Tibial artery (tissue), 4 donors: ENCODE data around the gene PRKCI.

Experiments used
- DNase-seq, 2 donors: peaks; one replicate each; pipeline ENCODE4 v3.0.0-alpha.2; 2019
- H3K27ac ChIP-seq, 2 donors: fragments of 200-600 bp; sonication (generic) in 1 of 2; 1 replicate in 1 of 2; 2 replicates in 1 of 2; pipeline ENCODE4 v1.5.1; 2018 to 2019; ENCODE audit warnings: mild to moderate bottlenecking in 1 of 2
- H3K27me3 ChIP-seq, 2 donors: fragments of 200-600 bp; sonication (generic) in 1 of 2; one replicate each; pipeline versions ENCODE4 v1.5.1 to v1.6.0; 2016 to 2019
- H3K36me3 ChIP-seq, 3 donors: fragments of 200-600 bp; sonication (generic) in 2 of 3; one replicate each; pipeline ENCODE4 v1.5.1; 2016 to 2019; ENCODE audit warnings: mild to moderate bottlenecking in 2 of 3
- H3K4me1 ChIP-seq, 4 donors: fragments of 200-600 bp; sonication (generic) in 2 of 4; 1 replicate in 3 of 4; 2 replicates in 1 of 4; pipeline ENCODE4 v1.5.1; 2016 to 2019
- H3K4me3 ChIP-seq, 2 donors: fragments of 200-600 bp; sonication (generic) in 1 of 2; 1 replicate in 1 of 2; 2 replicates in 1 of 2; pipeline ENCODE4 v1.5.1; 2018 to 2019; ENCODE audit warnings: mild to moderate bottlenecking in 2 of 2
- H3K9me3 ChIP-seq, 3 donors: fragments of 200-600 bp; sonication (generic) in 1 of 3; one replicate each; pipeline ENCODE4 v1.5.1; 2016 to 2019
- intact Hi-C: fragments of 100-400 bp; cut with DNase I; formaldehyde crosslinking; loops from one replicate; pipeline ENCODE4 v1.15.0; 2023; ENCODE audit warnings: low total_unique reads
- TF ChIP-seq, protein P1 (sequence below), 2 experiments: fragments of 200-600 bp in 1 of 2; fragments of 450-650 bp in 1 of 2; IDR thresholded peaks; one replicate each; pipeline ENCODE4 v1.5.1; 2017 to 2019; ENCODE audit warnings: antibody characterized with exemption in 2 of 2, mild to moderate bottlenecking in 1 of 2, moderate library complexity in 1 of 2

PRKCI gene

GRCh38 chr3:170240142-170240541, 17.9 kb downstream of the PRKCI start:
- H3K27me3 ChIP-seq = no peaks in the 10 kb centered on the region
- no peak for DNase-seq
- intact Hi-C loops = no loop called here
- no peak overlapping the region for H3K4me3 ChIP-seq
- no peak overlapping the region for H3K27ac ChIP-seq
- H3K9me3 ChIP-seq = no peaks in the 10 kb centered on the region
- no peaks in the 10 kb centered on the region for H3K4me1 ChIP-seq
- TF ChIP-seq, protein P1, sequence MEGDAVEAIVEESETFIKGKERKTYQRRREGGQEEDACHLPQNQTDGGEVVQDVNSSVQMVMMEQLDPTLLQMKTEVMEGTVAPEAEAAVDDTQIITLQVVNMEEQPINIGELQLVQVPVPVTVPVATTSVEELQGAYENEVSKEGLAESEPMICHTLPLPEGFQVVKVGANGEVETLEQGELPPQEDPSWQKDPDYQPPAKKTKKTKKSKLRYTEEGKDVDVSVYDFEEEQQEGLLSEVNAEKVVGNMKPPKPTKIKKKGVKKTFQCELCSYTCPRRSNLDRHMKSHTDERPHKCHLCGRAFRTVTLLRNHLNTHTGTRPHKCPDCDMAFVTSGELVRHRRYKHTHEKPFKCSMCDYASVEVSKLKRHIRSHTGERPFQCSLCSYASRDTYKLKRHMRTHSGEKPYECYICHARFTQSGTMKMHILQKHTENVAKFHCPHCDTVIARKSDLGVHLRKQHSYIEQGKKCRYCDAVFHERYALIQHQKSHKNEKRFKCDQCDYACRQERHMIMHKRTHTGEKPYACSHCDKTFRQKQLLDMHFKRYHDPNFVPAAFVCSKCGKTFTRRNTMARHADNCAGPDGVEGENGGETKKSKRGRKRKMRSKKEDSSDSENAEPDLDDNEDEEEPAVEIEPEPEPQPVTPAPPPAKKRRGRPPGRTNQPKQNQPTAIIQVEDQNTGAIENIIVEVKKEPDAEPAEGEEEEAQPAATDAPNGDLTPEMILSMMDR (IDR thresholded peaks at IDR 0.05) = no peak
- H3K36me3 ChIP-seq = peaks cover 24 to 42% (median 37%) of the 10 kb centered on the region in 3 donors

GRCh38 chr3:170240671-170241070, 18.4 kb downstream of the PRKCI start:
- no peak for DNase-seq
- Histone ChIP-seq H3K4me3 (no peak overlapping the region), H3K36me3 (peaks cover 24 to 39% (median 34%) of the 10 kb centered on the region in 3 donors), H3K27ac (no peak overlapping the region), H3K9me3 (no peaks in the 10 kb centered on the region), H3K27me3 (no peaks in the 10 kb centered on the region), H3K4me1 (no peaks in the 10 kb centered on the region)
- TF ChIP-seq, protein P1 (IDR thresholded peaks at IDR 0.05) = no peak
- intact Hi-C loops = no loop called here

- intact Hi-C loops = no loop called here
- H3K27ac ChIP-seq = no peak overlapping the region
Measured at GRCh38 chr3:170244576-170244975, 22.4 kb downstream of the PRKCI start.

DNA sequence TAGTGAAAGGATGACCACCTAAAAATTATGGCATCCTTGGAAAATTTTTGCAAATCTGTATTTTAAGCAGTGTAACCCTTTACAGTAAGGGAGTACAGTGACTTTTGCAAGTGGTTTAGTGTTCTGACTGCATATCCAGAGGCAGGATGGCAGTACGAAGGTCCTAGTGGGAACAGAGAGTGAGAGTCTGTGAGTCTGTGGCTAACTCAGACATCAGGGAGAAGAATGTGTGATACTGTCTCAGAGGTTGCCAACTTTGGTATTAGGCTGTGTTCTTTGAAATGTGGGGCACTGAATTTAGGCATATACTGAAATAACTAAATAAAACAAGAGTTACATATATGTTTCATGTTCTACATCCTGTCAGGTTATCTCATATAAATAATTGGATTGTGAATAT, 25.7 kb downstream of the PRKCI start:
- H3K36me3 ChIP-seq = peaks cover 4 to 16% (median 16%) of the 10 kb centered on the region in 3 donors
- intact Hi-C loops = no loop called here
- no peak for DNase-seq
- no peaks in the 10 kb centered on the region for H3K27me3 ChIP-seq
- H3K27ac ChIP-seq = no peak overlapping the region
- H3K4me3 ChIP-seq = no peak overlapping the region
- TF ChIP-seq, protein P1 (IDR thresholded peaks at IDR 0.05) = no peak
- no peaks in the 10 kb centered on the region for H3K9me3 ChIP-seq
- H3K4me1 ChIP-seq = no peaks in the 10 kb centered on the region

More at GRCh38 chr3:170244576-170244975, 22.4 kb downstream of the PRKCI start:
- H3K36me3 ChIP-seq = peaks cover 8 to 23% (median 19%) of the 10 kb centered on the region in 3 donors
- H3K4me3 ChIP-seq = no peak overlapping the region
- H3K9me3 ChIP-seq = no peaks in the 10 kb centered on the region
- H3K27me3 ChIP-seq = no peaks in the 10 kb centered on the region
- TF ChIP-seq, protein P1 (IDR thresholded peaks at IDR 0.05) = no peak
- no peaks in the 10 kb centered on the region for H3K4me1 ChIP-seq
- no peak for DNase-seq

DNA sequence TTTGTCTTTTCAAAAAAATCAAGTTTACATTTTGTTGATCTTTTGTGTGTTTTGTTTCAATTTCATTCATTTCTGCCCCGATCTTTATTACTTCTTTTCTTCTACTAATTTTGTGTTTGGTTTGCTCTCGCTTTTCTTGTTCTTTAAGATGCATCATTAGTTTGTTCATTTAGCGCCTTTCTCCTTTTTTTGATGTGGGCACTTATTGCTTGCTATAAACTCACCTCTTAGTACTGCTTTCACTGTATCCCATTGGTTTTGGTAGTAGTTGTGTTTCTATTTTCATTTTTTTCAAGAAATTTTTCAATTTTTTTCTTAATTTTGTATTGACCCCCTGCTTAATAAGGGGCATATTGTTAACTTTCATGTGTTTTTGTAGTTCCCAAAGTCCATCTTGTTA, 34.4 kb downstream of the PRKCI start:
- DNase-seq = no peak
- peaks cover 0 to 3% (median 0%) of the 10 kb centered on the region in 3 donors for H3K9me3 ChIP-seq
- H3K27ac ChIP-seq = no peak overlapping the region
- no peak overlapping the region for H3K4me3 ChIP-seq
- peaks cover 16 to 25% (median 16%) of the 10 kb centered on the region in 3 donors for H3K36me3 ChIP-seq
- H3K4me1 ChIP-seq = no peaks in the 10 kb centered on the region
- TF ChIP-seq, protein P1 (IDR thresholded peaks at IDR 0.05) = no peak
- H3K27me3 ChIP-seq = no peaks in the 10 kb centered on the region
- intact Hi-C loops = no loop called here

GRCh38 chr3:170257145-170257544, 34.9 kb downstream of the PRKCI start:
- TF ChIP-seq, protein P1 (IDR thresholded peaks at IDR 0.05) = no peak
- no peak overlapping the region for H3K27ac ChIP-seq
- H3K36me3 ChIP-seq = peaks cover 16 to 25% (median 20%) of the 10 kb centered on the region in 3 donors
- no peaks in the 10 kb centered on the region for H3K27me3 ChIP-seq
- peaks cover 0 to 3% (median 0%) of the 10 kb centered on the region in 3 donors for H3K9me3 ChIP-seq
- DNase-seq = no peak
- H3K4me3 ChIP-seq = no peak overlapping the region
- intact Hi-C loops = no loop called here
- H3K4me1 ChIP-seq = no peaks in the 10 kb centered on the region
